Neuronal stem cell (in vitro differentiated cells): ENCODE measurements around the gene PIAS1.

Experiments used
- DNase-seq: peaks from one replicate; pipeline ENCODE4 v3.0.0-alpha.2; 2013; ENCODE audit warnings: low spot score
- H2AFZ ChIP-seq: one replicate; pipeline ENCODE4 v1.6.1; 2013; ENCODE audit warnings: mild to moderate bottlenecking, low read length, inconsistent platforms
- H2AK5ac ChIP-seq: 2 replicates; pipeline ENCODE4 v1.6.1; 2013; ENCODE audit warnings: low read depth, mild to moderate bottlenecking, inconsistent platforms, low read length, moderate library complexity, mixed read lengths
- H2BK120ac ChIP-seq: 2 replicates; pipeline ENCODE4 v1.6.1; 2013; ENCODE audit warnings: low read depth, mild to moderate bottlenecking, inconsistent platforms, low read length, moderate library complexity, mixed read lengths
- H2BK12ac ChIP-seq: one replicate; pipeline ENCODE4 v1.6.1; 2013; ENCODE audit warnings: low read length, inconsistent platforms
- H2BK15ac ChIP-seq: 2 replicates; pipeline ENCODE4 v1.6.1; 2013; ENCODE audit warnings: mild to moderate bottlenecking, low read length, inconsistent platforms, mixed read lengths
- H2BK5ac ChIP-seq: one replicate; pipeline ENCODE4 v1.6.1; 2013; ENCODE audit warnings: inconsistent platforms, mild to moderate bottlenecking, low read length, moderate library complexity
- H3K14ac ChIP-seq: one replicate; pipeline ENCODE4 v1.6.1; 2013; ENCODE audit warnings: low read length, inconsistent platforms
- H3K18ac ChIP-seq: 2 replicates; pipeline ENCODE4 v1.6.1; 2013; ENCODE audit warnings: low read length, inconsistent platforms
- H3K23ac ChIP-seq: 2 replicates; pipeline ENCODE4 v1.6.1; 2013; ENCODE audit warnings: low read depth, mild to moderate bottlenecking, mixed read lengths, low read length, inconsistent platforms; ENCODE audit not compliant: poor library complexity
- H3K27ac ChIP-seq: replicated peaks from 3 replicates; pipeline ENCODE4 v1.5.1; 2013; ENCODE audit warnings: low read length, inconsistent platforms
- H3K27me3 ChIP-seq, 3 experiments: 2 replicates each; pipeline ENCODE4 v1.6.1; 2013; ENCODE audit warnings: low read length in 3 of 3, mild to moderate bottlenecking in 2 of 3, inconsistent platforms in 1 of 3, low read depth in 1 of 3, mixed read lengths in 1 of 3, moderate library complexity in 1 of 3; ENCODE audit not compliant: control insufficient read depth in 3 of 3, insufficient read depth in 3 of 3
- H3K36me3 ChIP-seq, 2 donors: replicated peaks in 1 of 2; 2 replicates each; pipeline ENCODE4 v1.6.1; 2013; ENCODE audit warnings: low read length in 2 of 2; ENCODE audit not compliant: control insufficient read depth in 2 of 2, insufficient read depth in 2 of 2
- H3K4ac ChIP-seq: 2 replicates; pipeline ENCODE4 v1.6.1; 2013; ENCODE audit warnings: inconsistent platforms, mild to moderate bottlenecking, low read length, moderate library complexity
- H3K4me1 ChIP-seq, 2 donors: 1 replicate in 1 of 2; 2 replicates in 1 of 2; pipeline ENCODE4 v1.6.1; 2013; ENCODE audit warnings: low read length in 2 of 2, low read depth in 1 of 2; ENCODE audit not compliant: control insufficient read depth in 2 of 2, insufficient read depth in 1 of 2
- H3K4me2 ChIP-seq: one replicate; pipeline ENCODE4 v1.6.1; 2013; ENCODE audit warnings: mild to moderate bottlenecking, low read length, inconsistent platforms; ENCODE audit not compliant: insufficient read depth, poor library complexity, severe bottlenecking
- H3K4me3 ChIP-seq, 2 donors: 2 replicates each; pipeline ENCODE4 v1.5.1; 2013; ENCODE audit warnings: low read length in 2 of 2, mild to moderate bottlenecking in 2 of 2, inconsistent platforms in 1 of 2, moderate library complexity in 1 of 2
- H3K79me1 ChIP-seq: one replicate; pipeline ENCODE4 v1.6.1; 2013; ENCODE audit warnings: low read depth, mild to moderate bottlenecking, inconsistent platforms, low read length, moderate library complexity
- H3K9ac ChIP-seq: one replicate; pipeline ENCODE4 v1.6.1; 2013; ENCODE audit warnings: mild to moderate bottlenecking, low read depth, low read length, inconsistent platforms; ENCODE audit not compliant: poor library complexity
- H3K9me3 ChIP-seq, 2 donors: replicated peaks in 1 of 2; 2 replicates each; pipeline versions ENCODE3 to v1.6.1; 2013; ENCODE audit warnings: low read length in 2 of 2, mild to moderate bottlenecking in 2 of 2, inconsistent platforms in 1 of 2, low read depth in 1 of 2, mixed read lengths in 1 of 2, moderate library complexity in 1 of 2; ENCODE audit not compliant: control insufficient read depth in 2 of 2, insufficient read depth in 1 of 2
- H4K8ac ChIP-seq: one replicate; pipeline ENCODE4 v1.6.1; 2013; ENCODE audit warnings: low read depth, mild to moderate bottlenecking, inconsistent platforms, low read length, moderate library complexity
- H4K91ac ChIP-seq: one replicate; pipeline ENCODE4 v1.6.1; 2013; ENCODE audit warnings: low read length, low read depth, mild to moderate bottlenecking, inconsistent platforms; ENCODE audit not compliant: poor library complexity
- WGBS, 2 donors: extraction: QIAGEN DNeasy Blood & Tissue Kit; methylation state at CpG; one replicate each; pipeline ENCODE4 v1.1.7; 2013; ENCODE audit warnings: missing lambda C conversion rate in 2 of 2, mixed read lengths in 1 of 2; ENCODE audit not compliant: insufficient read length in 2 of 2, insufficient replicate concordance in 1 of 2; ENCODE audit errors: extremely low coverage in 2 of 2; 5-methylcytosine and 5-hydroxymethylcytosine counted together

Gene PIAS1

GRCh38 chr15:68073576-68074288, 19.6 kb downstream of the PIAS1 start:
- no peak overlapping the region for H3K18ac ChIP-seq
- no peak overlapping the region for H3K14ac ChIP-seq
- peaks cover 4% of the 10 kb centered on the region for H3K79me1 ChIP-seq
- H3K27ac ChIP-seq: no peak overlapping the region
- no peak overlapping the region for H2AK5ac ChIP-seq
- H3K9ac ChIP-seq: no peak overlapping the region
- peaks cover 2% of the 10 kb centered on the region in 2 donors for H3K9me3 ChIP-seq
- no peak overlapping the region for H3K4ac ChIP-seq
- H3K23ac ChIP-seq: no peak overlapping the region
- H3K4me2 ChIP-seq: no peak overlapping the region
- no peak overlapping the region for H3K4me3 ChIP-seq
- no peak overlapping the region for H2AFZ ChIP-seq
- H4K8ac ChIP-seq: no peak overlapping the region
- no peak for DNase-seq
- no peak overlapping the region for H2BK15ac ChIP-seq
- no peak overlapping the region for H2BK120ac ChIP-seq
- H3K4me1 ChIP-seq: peaks cover 0 to 1% of the 10 kb centered on the region in 2 donors
- H3K36me3 ChIP-seq: no peaks in the 10 kb centered on the region
- WGBS, 2 donors: 100% methylated on average over 2 to 4 of the region's 6 CpGs
- no peak overlapping the region for H2BK12ac ChIP-seq
- H3K27me3 ChIP-seq: no peaks in the 10 kb centered on the region
- no peak overlapping the region for H2BK5ac ChIP-seq
- H4K91ac ChIP-seq: no peak overlapping the region

- no peak overlapping the region for H2BK12ac ChIP-seq
- H3K9ac ChIP-seq: no peak overlapping the region
- H2AK5ac ChIP-seq: no peak overlapping the region
- H4K91ac ChIP-seq: no peak overlapping the region
- no peak overlapping the region for H3K4me3 ChIP-seq
- peaks cover 4% of the 10 kb centered on the region for H3K79me1 ChIP-seq
- H3K9me3 ChIP-seq: peaks cover under 1 to 2% of the 10 kb centered on the region in 2 donors
- no peak overlapping the region for H3K18ac ChIP-seq
- no peak overlapping the region for H2BK5ac ChIP-seq
- H4K8ac ChIP-seq: no peak overlapping the region
- no peak for DNase-seq
- H3K4me1 ChIP-seq: peaks cover 0 to 1% of the 10 kb centered on the region in 2 donors
- H3K4me2 ChIP-seq: no peak overlapping the region
- H3K27ac ChIP-seq: no peak overlapping the region
- no peak overlapping the region for H2AFZ ChIP-seq
- no peaks in the 10 kb centered on the region for H3K27me3 ChIP-seq
- H3K4ac ChIP-seq: no peak overlapping the region
- H3K36me3 ChIP-seq: no peaks in the 10 kb centered on the region
- no CpG with 5 or more reads among the region's 18 CpGs for WGBS, 2 donors
- H2BK15ac ChIP-seq: no peak overlapping the region
- no peak overlapping the region for H2BK120ac ChIP-seq
- no peak overlapping the region for H3K23ac ChIP-seq
- no peak overlapping the region for H3K14ac ChIP-seq
Observed at GRCh38 chr15:68075764-68076385, 21.8 kb downstream of the PIAS1 start.

GRCh38 chr15:68078365-68078764, 24.2 kb downstream of the PIAS1 start:
- Histone ChIP-seq H2BK5ac (no peak overlapping the region), H4K91ac (no peak overlapping the region), H2BK120ac (no peak overlapping the region), H3K4me3 (no peak overlapping the region), H3K27me3 (no peaks in the 10 kb centered on the region), H2AK5ac (no peak overlapping the region), H3K4me1 (peaks cover 2 to 5% of the 10 kb centered on the region in 2 donors), H2BK12ac (no peak overlapping the region), H3K36me3 (no peaks in the 10 kb centered on the region), H3K27ac (no peak overlapping the region), H3K9ac (no peak overlapping the region), H2AFZ (no peak overlapping the region), H3K4ac (no peak overlapping the region), H3K18ac (no peak overlapping the region), H3K4me2 (no peak overlapping the region), H3K23ac (no peak overlapping the region), H3K14ac (no peak overlapping the region), H4K8ac (no peak overlapping the region), H3K79me1 (peaks cover 1% of the 10 kb centered on the region), H2BK15ac (no peak overlapping the region), H3K9me3 (no peaks in the 10 kb centered on the region)
- WGBS, 2 donors: no CpG with 5 or more reads among the region's 3 CpGs
- DNase-seq: no peak

- no peak overlapping the region for H3K4ac ChIP-seq
- peaks cover 2 to 7% of the 10 kb centered on the region in 2 donors for H3K4me1 ChIP-seq
- H2AK5ac ChIP-seq: no peak overlapping the region
- DNase-seq: no peak
- H3K9ac ChIP-seq: no peak overlapping the region
- WGBS, 2 donors: no CpG with 5 or more reads among the region's 1 CpG
- H2AFZ ChIP-seq: no peak overlapping the region
- no peak overlapping the region for H3K27ac ChIP-seq
- H2BK15ac ChIP-seq: no peak overlapping the region
- no peak overlapping the region for H3K14ac ChIP-seq
- H2BK120ac ChIP-seq: no peak overlapping the region
- no peak overlapping the region for H2BK5ac ChIP-seq
- no peak overlapping the region for H3K4me3 ChIP-seq
- no peak overlapping the region for H3K4me2 ChIP-seq
- H4K8ac ChIP-seq: no peak overlapping the region
- H3K36me3 ChIP-seq: no peaks in the 10 kb centered on the region
- peaks cover 1% of the 10 kb centered on the region for H3K79me1 ChIP-seq
- no peak overlapping the region for H3K18ac ChIP-seq
- H3K27me3 ChIP-seq: no peaks in the 10 kb centered on the region
- H4K91ac ChIP-seq: no peak overlapping the region
- no peaks in the 10 kb centered on the region for H3K9me3 ChIP-seq
- H2BK12ac ChIP-seq: no peak overlapping the region
- no peak overlapping the region for H3K23ac ChIP-seq
Observed at GRCh38 chr15:68080334-68080733, 26.2 kb downstream of the PIAS1 start.
